HCT116 (cell line): ENCODE results near the gene PLAC8L1.

Experiments
- CBX3 ChIP-seq: IDR thresholded peaks from 2 replicates; pipeline ENCODE4 v1.6.1; 2012; ENCODE audit warnings: low read depth
- EGR1 ChIP-seq: IDR thresholded peaks from 2 replicates; pipeline ENCODE4 v1.6.1; 2012; ENCODE audit warnings: low read depth
- EZH2 ChIP-seq: fragments of 200-600 bp; sonication (generic); IDR thresholded peaks from 2 replicates; pipeline ENCODE4 v1.6.1; 2017; ENCODE audit warnings: antibody characterized with exemption, mixed run types
- EZH2phosphoT487 ChIP-seq: fragments of 200-600 bp; IDR thresholded peaks from 2 replicates; pipeline ENCODE4 v1.6.1; 2018; ENCODE audit warnings: antibody characterized with exemption, borderline replicate concordance
- POLR2A ChIP-seq: IDR thresholded peaks from 2 replicates; pipeline ENCODE4 v1.7.0; 2011; ENCODE audit warnings: borderline replicate concordance; ENCODE audit not compliant: insufficient read depth, insufficient read length; ENCODE audit errors: extremely low read depth
- POLR2AphosphoS5 ChIP-seq: IDR thresholded peaks from 2 replicates; pipeline ENCODE4 v1.6.1; 2011; ENCODE audit warnings: mild to moderate bottlenecking, low read depth, low read length, moderate library complexity
- RAD21 ChIP-seq: IDR thresholded peaks from 2 replicates; pipeline ENCODE4 v1.6.1; 2012; ENCODE audit warnings: low read depth, mild to moderate bottlenecking
- REST ChIP-seq: IDR thresholded peaks from 2 replicates; pipeline ENCODE4 v1.6.1; 2012; ENCODE audit warnings: low read depth
- SIN3A ChIP-seq: IDR thresholded peaks from 2 replicates; pipeline ENCODE4 v1.6.1; 2012; ENCODE audit warnings: low read depth
- TCF7L2 ChIP-seq: IDR thresholded peaks from 2 replicates; pipeline ENCODE4 v1.7.0; 2011; ENCODE audit warnings: borderline replicate concordance, inconsistent platforms; ENCODE audit not compliant: insufficient read depth, insufficient read length; ENCODE audit errors: extremely low read depth
- YY1 ChIP-seq: IDR thresholded peaks from 2 replicates; pipeline ENCODE4 v1.6.1; 2011; ENCODE audit warnings: low read length, low read depth, moderate library complexity, mild to moderate bottlenecking; ENCODE audit not compliant: insufficient replicate concordance; ENCODE audit errors: extremely low read depth
- ZBTB33 ChIP-seq: IDR thresholded peaks from 2 replicates; pipeline ENCODE4 v1.6.1; 2011; ENCODE audit warnings: mild to moderate bottlenecking, low read length, moderate library complexity; ENCODE audit not compliant: insufficient replicate concordance; ENCODE audit errors: extremely low read depth
- TF ChIP-seq, protein P1 (sequence below), 3 experiments: fragments of 200-600 bp in 1 of 3; sonication (generic) in 1 of 3; IDR thresholded peaks in 2 of 3; conservative IDR thresholded peaks in 1 of 3; 2 replicates each; pipeline ENCODE4 v1.5.1; 2012 to 2017; ENCODE audit warnings: low read depth in 2 of 3, low read length in 2 of 3, antibody characterized with exemption in 1 of 3, borderline replicate concordance in 1 of 3, control low read depth in 1 of 3, mild to moderate bottlenecking in 1 of 3, mixed read lengths in 1 of 3, mixed run types in 1 of 3, moderate library complexity in 1 of 3; ENCODE audit not compliant: insufficient read depth in 1 of 3
- TF ChIP-seq, protein P2 (sequence below): IDR thresholded peaks from 2 replicates; pipeline ENCODE4 v1.6.1; 2012

DNA sequence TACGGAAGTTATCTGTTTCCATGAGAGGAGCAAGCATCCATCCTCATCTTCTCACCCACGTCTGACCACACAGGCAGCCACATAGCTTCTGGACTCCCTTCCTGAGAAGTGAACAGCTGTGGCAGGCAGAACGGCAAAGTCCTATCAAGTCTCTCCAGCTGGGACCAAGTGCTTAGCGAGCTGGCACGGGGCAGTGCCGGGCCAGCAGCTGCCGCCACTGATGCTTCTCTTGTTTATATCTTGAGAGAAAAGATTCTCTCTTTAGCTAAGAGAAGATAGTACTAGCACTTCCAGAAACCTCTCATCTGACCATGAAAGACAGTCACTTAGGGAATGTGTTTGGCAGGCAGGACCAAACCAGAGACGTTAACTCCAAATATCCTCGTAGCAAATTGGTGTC, 37.2 kb downstream of the PLAC8L1 start:
- TF ChIP-seq, protein P1, sequence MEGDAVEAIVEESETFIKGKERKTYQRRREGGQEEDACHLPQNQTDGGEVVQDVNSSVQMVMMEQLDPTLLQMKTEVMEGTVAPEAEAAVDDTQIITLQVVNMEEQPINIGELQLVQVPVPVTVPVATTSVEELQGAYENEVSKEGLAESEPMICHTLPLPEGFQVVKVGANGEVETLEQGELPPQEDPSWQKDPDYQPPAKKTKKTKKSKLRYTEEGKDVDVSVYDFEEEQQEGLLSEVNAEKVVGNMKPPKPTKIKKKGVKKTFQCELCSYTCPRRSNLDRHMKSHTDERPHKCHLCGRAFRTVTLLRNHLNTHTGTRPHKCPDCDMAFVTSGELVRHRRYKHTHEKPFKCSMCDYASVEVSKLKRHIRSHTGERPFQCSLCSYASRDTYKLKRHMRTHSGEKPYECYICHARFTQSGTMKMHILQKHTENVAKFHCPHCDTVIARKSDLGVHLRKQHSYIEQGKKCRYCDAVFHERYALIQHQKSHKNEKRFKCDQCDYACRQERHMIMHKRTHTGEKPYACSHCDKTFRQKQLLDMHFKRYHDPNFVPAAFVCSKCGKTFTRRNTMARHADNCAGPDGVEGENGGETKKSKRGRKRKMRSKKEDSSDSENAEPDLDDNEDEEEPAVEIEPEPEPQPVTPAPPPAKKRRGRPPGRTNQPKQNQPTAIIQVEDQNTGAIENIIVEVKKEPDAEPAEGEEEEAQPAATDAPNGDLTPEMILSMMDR (IDR thresholded peaks at IDR 0.05 in 2 of 3, conservative IDR thresholded peaks at IDR 0.05 in 1 of 3; ENCODE audit: borderline replicate concordance in 1 of 3, insufficient read depth in 1 of 3, low read depth in 2 of 3, low read length in 2 of 3), result no peak
- TF ChIP-seq RAD21 (no peak), TCF7L2 (no peak), EZH2 (no peak), POLR2A (no peak), EZH2phosphoT487 (no peak), ZBTB33 (no peak), POLR2AphosphoS5 (no peak), YY1 (no peak), EGR1 (no peak), REST (no peak), CBX3 (no peak), SIN3A (no peak)
- TF ChIP-seq, protein P2, sequence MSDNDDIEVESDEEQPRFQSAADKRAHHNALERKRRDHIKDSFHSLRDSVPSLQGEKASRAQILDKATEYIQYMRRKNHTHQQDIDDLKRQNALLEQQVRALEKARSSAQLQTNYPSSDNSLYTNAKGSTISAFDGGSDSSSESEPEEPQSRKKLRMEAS, result no peak
